ENCODE results near the gene ABCG2. TPM values are rescaled to one million over a fixed set of nuclear protein-coding genes. Genes with fewer than 3 reads are reported as not detected.

ABCG2 gene
- total RNA-seq = 21.6 TPM

- FAIRE-seq = no peak
- peak in 1 of 2 donors; percentile 30 for DNase-seq (ENCODE audit: low spot score in 2 of 2)
Measured at GRCh38 chr4:88158489-88159228, at the start of gene ABCG2. Gene ABCG2 (minus strand): TSS chr4:88158639. CDS start chr4:88139995, 18,644 bp downstream.

- FAIRE-seq (no peak), DNase-seq (ENCODE audit: low spot score in 2 of 2) (no peak)
Measured at GRCh38 chr4:88208156-88208555, 49.7 kb upstream of the ABCG2 start.

GRCh38 chr4:88207171-88207570, 48.7 kb upstream of the ABCG2 start:
- DNase-seq (ENCODE audit: low spot score in 2 of 2) (no peak), FAIRE-seq (no peak)

GRCh38 chr4:88204882-88205281, 46.4 kb upstream of the ABCG2 start:
- FAIRE-seq (no peak), DNase-seq (ENCODE audit: low spot score in 2 of 2) (no peak)

GRCh38 chr4:88202443-88202842, 44.0 kb upstream of the ABCG2 start:
- no peak for DNase-seq (ENCODE audit: low spot score in 2 of 2)
- FAIRE-seq = no peak

GRCh38 chr4:88200186-88200585, 41.7 kb upstream of the ABCG2 start:
- no peak for DNase-seq (ENCODE audit: low spot score in 2 of 2)
- no peak for FAIRE-seq

- DNase-seq (ENCODE audit: low spot score in 2 of 2) (no peak), FAIRE-seq (no peak)
Measured at GRCh38 chr4:88196523-88197185, 38.2 kb upstream of the ABCG2 start.

- FAIRE-seq = no peak
- DNase-seq (ENCODE audit: low spot score in 2 of 2) = no peak
Measured at GRCh38 chr4:88196013-88196365, 37.5 kb upstream of the ABCG2 start.

GRCh38 chr4:88195328-88196012, 37.0 kb upstream of the ABCG2 start:
- FAIRE-seq (no peak), DNase-seq (ENCODE audit: low spot score in 2 of 2) (no peak)

- DNase-seq (ENCODE audit: low spot score in 2 of 2) (no peak), FAIRE-seq (no peak)
Measured at GRCh38 chr4:88191404-88191803, 33.0 kb upstream of the ABCG2 start.

- no peak for DNase-seq (ENCODE audit: low spot score in 2 of 2)
- FAIRE-seq = no peak
Measured at GRCh38 chr4:88189881-88190585, 31.6 kb upstream of the ABCG2 start.

- FAIRE-seq = no peak
- no peak for DNase-seq (ENCODE audit: low spot score in 2 of 2)
Measured at GRCh38 chr4:88189418-88189738, 30.9 kb upstream of the ABCG2 start.

- FAIRE-seq (no peak), DNase-seq (ENCODE audit: low spot score in 2 of 2) (no peak)
Measured at GRCh38 chr4:88188738-88189417, 30.4 kb upstream of the ABCG2 start.

GRCh38 chr4:88187766-88188165, 29.3 kb upstream of the ABCG2 start:
- FAIRE-seq (no peak), DNase-seq (ENCODE audit: low spot score in 2 of 2) (no peak)

- no peak for DNase-seq (ENCODE audit: low spot score in 2 of 2)
- FAIRE-seq = no peak
Measured at GRCh38 chr4:88185906-88186305, 27.5 kb upstream of the ABCG2 start.

- DNase-seq (ENCODE audit: low spot score in 2 of 2) (no peak), FAIRE-seq (no peak)
Measured at GRCh38 chr4:88179261-88179660, 20.8 kb upstream of the ABCG2 start.

GRCh38 chr4:88178626-88179231, 20.3 kb upstream of the ABCG2 start:
- FAIRE-seq (no peak), DNase-seq (ENCODE audit: low spot score in 2 of 2) (no peak)

GRCh38 chr4:88177983-88178625, 19.7 kb upstream of the ABCG2 start:
- no peak for FAIRE-seq

GRCh38 chr4:88172987-88173386, 14.5 kb upstream of the ABCG2 start:
- DNase-seq (ENCODE audit: low spot score in 2 of 2) (no peak), FAIRE-seq (no peak)

More at GRCh38 chr4:88177983-88178625, 19.7 kb upstream of the ABCG2 start:
- no peak for DNase-seq (ENCODE audit: low spot score in 2 of 2)

GRCh38 chr4:88171206-88171605, 12.8 kb upstream of the ABCG2 start:
- DNase-seq (ENCODE audit: low spot score in 2 of 2) (no peak), FAIRE-seq (no peak)

All from frontal cortex (tissue), 4 donors.